ENCODE data around the gene SEPTIN5. TPM values are rescaled to one million over a fixed set of nuclear protein-coding genes. Genes with fewer than 3 reads are reported as not detected.

Gene SEPTIN5
- total and polyA plus RNA-seq, 9 of the 15 experiments (the other 6 are each of a cell fraction or from before 2014, with no cell fraction given) = 0.03 to 195 (median 119) TPM

- TF ChIP-seq ZNF699 (CRISPR knock-in tag; IDR thresholded peaks at IDR 0.05; ENCODE audit: insufficient replicate concordance) (no peak), AFF1 (IDR thresholded peaks at IDR 0.05; ENCODE audit: low read depth in 1 of 2, partially characterized antibody in 2 of 2) (no peak), LCOR (CRISPR knock-in tag; IDR thresholded peaks at IDR 0.05) (no peak), ZBTB7A (IDR thresholded peaks at IDR 0.05; ENCODE audit: borderline replicate concordance, control insufficient read depth, low read depth, low read length) (peak; percentile 9; the same call in 1 of the 2 replicates), ZC3H11A (IDR thresholded peaks at IDR 0.05; ENCODE audit: low read depth, low read length) (no peak), WHSC1 (IDR thresholded peaks at IDR 0.05; ENCODE audit: low read length) (peak; percentile 11), ZNF316 (IDR thresholded peaks at IDR 0.05) (peak; percentile 78), NFE2 (IDR thresholded peaks at IDR 0.05; ENCODE audit: low read depth) (peak; percentile 54), MYNN (IDR thresholded peaks at IDR 0.05) (no peak), MYNN (CRISPR knock-in tag; IDR thresholded peaks at IDR 0.05) (0 out of 2 replicates have a peak, but pooled peaks have one; percentile 29), GTF2F1 (IDR thresholded peaks at IDR 0.05; ENCODE audit: low read depth, low read length) (no peak), GABPB1 (CRISPR knock-in tag; IDR thresholded peaks at IDR 0.05) (no peak), BCOR (IDR thresholded peaks at IDR 0.05) (peak; percentile 68; the same call in 1 of the 2 replicates), ZNF639 (CRISPR knock-in tag; conservative IDR thresholded peaks at IDR 0.05 in 1 of 2, IDR thresholded peaks at IDR 0.05 in 1 of 2) (0 out of 4 replicates have a peak, but pooled peaks of 1 of the 2 experiments have one; percentile 3), L3MBTL2 (IDR thresholded peaks at IDR 0.05) (no peak), ZNF274 (IDR thresholded peaks at IDR 0.05; ENCODE audit: borderline replicate concordance, low read depth, low read length) (no peak), PHB (CRISPR knock-in tag; IDR thresholded peaks at IDR 0.05) (0 out of 2 replicates have a peak, but pooled peaks have one; percentile 16), KDM5B (IDR thresholded peaks at IDR 0.05; ENCODE audit: insufficient replicate concordance, low read depth, low read length) (peak; percentile 13), EGR1 (conservative IDR thresholded peaks at IDR 0.05) (peak; percentile 85), MEIS2 (IDR thresholded peaks at IDR 0.05; ENCODE audit: partially characterized antibody) (peak; percentile 46)
These were observed 21.6 kb downstream of the SEPTIN5 start (continued) for GRCh38 chr22:19735665-19736510.
